Duodenal mucosa (tissue), 2 donors: ENCODE data around the gene ELP1.

Experiments
- H3K27ac ChIP-seq: one replicate; pipeline ENCODE4 v1.7.0; 2013; ENCODE audit warnings: low read depth, low read length
- H3K27me3 ChIP-seq, 2 donors: one replicate each; pipeline ENCODE4 v1.7.0; 2013; ENCODE audit warnings: low read length in 2 of 2, control low read depth in 1 of 2; ENCODE audit not compliant: insufficient read depth in 2 of 2, control insufficient read depth in 1 of 2
- H3K36me3 ChIP-seq, 2 donors: one replicate each; pipeline ENCODE4 v1.7.0; 2013; ENCODE audit warnings: low read length in 2 of 2, control low read depth in 1 of 2; ENCODE audit not compliant: insufficient read depth in 2 of 2, control insufficient read depth in 1 of 2
- H3K4me1 ChIP-seq, 2 donors: one replicate each; pipeline ENCODE4 v1.7.0; 2013; ENCODE audit warnings: low read length in 2 of 2, control low read depth in 1 of 2; ENCODE audit not compliant: insufficient read depth in 2 of 2, control insufficient read depth in 1 of 2
- H3K4me3 ChIP-seq, 2 donors: one replicate each; pipeline ENCODE4 v1.7.0; 2013; ENCODE audit warnings: low read length in 2 of 2, low read depth in 1 of 2
- H3K9ac ChIP-seq, 2 donors: one replicate each; pipeline ENCODE4 v1.7.0; 2013; ENCODE audit warnings: low read length in 2 of 2, low read depth in 1 of 2
- H3K9me3 ChIP-seq, 2 donors: one replicate each; pipeline ENCODE4 v1.7.0; 2013; ENCODE audit warnings: low read length in 2 of 2, control low read depth in 1 of 2; ENCODE audit not compliant: control insufficient read depth in 1 of 2

Gene ELP1

DNA sequence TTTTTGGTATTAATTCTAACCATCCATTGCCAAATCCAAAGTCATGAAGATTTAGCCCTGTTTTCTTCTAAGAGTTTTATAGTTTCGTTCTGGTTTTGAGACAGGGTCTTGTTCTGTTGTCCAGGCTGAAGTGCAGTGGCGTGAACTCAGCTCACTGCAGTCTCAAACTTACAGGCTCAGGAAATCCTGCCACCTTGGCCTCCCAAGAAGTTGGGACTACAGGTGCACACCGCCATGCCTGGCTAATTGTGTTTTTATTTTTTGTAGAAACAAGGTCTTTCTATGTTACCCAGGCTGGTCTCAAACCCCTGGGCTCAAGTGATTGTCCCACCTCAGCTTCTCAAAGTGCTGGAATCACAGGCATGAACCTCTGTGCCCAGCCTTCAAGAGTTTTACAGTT lies 50.8 kb downstream of the ELP1 start:
- peaks cover 19 to 25% of the 10 kb centered on the region in 2 donors for H3K36me3 ChIP-seq
- no peak overlapping the region for H3K27ac ChIP-seq
- no peak overlapping the region for H3K4me3 ChIP-seq
- H3K9me3 ChIP-seq, result no peaks in the 10 kb centered on the region
- H3K27me3 ChIP-seq, result no peaks in the 10 kb centered on the region
- peaks cover 4 to 6% of the 10 kb centered on the region in 2 donors for H3K4me1 ChIP-seq
- no peak overlapping the region for H3K9ac ChIP-seq

DNA sequence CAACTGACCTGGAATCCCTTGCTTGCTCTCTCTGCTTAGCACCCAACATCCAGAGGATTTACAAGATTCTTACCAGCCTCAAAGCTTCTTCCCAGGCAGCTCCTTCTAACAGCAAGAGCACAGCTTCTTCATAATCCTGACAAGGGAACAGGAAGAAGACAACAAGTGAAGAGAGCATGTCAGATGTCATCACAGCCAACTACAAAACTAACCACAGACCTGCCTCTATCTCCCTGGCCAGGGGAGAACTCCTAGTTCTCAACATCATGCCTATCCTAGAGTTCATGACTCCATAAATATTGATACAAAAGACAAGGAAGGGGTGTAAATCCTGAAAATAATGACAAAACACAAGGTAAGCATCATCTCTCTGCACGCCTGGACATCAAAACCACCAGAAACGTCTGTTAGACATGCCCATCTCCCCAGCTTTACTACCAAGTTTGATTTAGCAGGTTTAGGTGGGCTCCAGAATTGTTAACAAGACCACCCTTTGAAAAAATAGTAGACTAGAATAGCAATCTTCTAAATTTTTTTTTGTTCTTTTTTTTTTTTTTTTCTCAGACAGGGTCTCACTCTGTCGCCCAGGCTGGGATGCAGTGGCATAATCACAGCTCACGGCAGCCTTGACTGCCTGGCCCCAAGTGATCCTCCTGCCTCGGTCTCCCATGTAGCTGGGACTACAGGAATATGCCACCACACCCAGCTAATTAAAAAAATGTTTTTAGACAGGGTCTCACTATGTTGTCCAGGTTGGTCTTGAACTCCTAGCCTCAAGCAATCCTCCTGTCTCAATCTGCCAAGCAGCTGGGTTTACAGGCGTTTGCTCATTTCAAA lies 51.7 kb downstream of the ELP1 start:
- Histone ChIP-seq H3K27ac (no peak overlapping the region), H3K9ac (no peak overlapping the region), H3K9me3 (no peaks in the 10 kb centered on the region), H3K4me3 (no peak overlapping the region), H3K36me3 (peaks cover 15 to 33% of the 10 kb centered on the region in 2 donors), H3K27me3 (no peaks in the 10 kb centered on the region), H3K4me1 (peaks cover 4 to 6% of the 10 kb centered on the region in 2 donors)

DNA sequence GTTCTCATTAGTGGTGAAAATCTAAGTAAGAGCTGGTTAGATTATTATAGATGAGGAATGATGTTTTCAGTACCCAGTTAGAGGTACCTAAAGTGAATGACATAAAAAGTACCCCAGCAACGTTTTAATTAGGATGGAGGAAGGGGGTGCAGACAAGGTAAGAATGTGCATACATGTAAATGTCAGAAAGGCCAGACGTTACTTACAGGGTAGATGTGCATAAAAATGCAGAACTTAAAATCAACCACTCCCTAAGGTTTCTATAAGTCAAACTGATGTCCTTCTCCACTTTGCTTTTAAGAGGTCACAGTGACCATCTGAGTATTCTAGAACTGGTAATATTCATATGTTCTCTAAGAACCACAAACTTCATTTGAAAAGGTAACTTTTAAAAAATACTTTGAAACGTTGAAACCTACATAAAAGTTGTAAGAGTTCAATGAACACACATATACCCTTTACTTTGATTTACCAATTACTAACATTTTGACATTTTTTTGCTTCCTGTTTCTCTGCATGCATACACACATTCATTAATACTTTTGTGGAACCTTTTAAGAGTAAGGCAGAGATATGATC lies 53.1 kb downstream of the ELP1 start:
- no peak overlapping the region for H3K4me3 ChIP-seq

DNA sequence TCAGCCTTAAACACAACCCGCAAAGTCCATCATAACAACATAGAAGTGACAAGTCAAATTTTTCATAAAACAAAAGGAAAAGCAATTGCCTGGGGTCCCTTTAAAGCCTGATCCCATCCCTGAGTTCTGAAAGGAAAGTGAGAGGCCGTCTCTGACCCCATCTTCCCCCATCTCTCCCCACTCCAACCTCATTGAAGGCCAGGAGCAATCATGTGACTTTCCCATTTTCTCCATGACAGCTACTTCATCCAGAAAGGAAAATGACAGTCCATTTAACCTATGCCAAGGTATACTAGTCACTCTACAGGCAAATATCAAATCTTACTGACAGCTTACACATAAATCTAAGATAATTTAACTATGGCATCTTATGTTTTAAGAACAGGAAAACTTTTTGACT lies 56.4 kb downstream of the ELP1 start:
- H3K9ac ChIP-seq, result no peak overlapping the region
- no peak overlapping the region for H3K27ac ChIP-seq
- no peaks in the 10 kb centered on the region for H3K4me1 ChIP-seq
- no peak overlapping the region for H3K4me3 ChIP-seq
- H3K9me3 ChIP-seq, result no peaks in the 10 kb centered on the region
- no peaks in the 10 kb centered on the region for H3K27me3 ChIP-seq
- peaks cover 22 to 51% of the 10 kb centered on the region in 2 donors for H3K36me3 ChIP-seq

More for the DNA sequence above, 53.1 kb downstream of the ELP1 start:
- no peaks in the 10 kb centered on the region for H3K9me3 ChIP-seq
- H3K4me1 ChIP-seq, result peaks cover under 1% of the 10 kb centered on the region in 2 donors
- peaks cover 18 to 33% of the 10 kb centered on the region in 2 donors for H3K36me3 ChIP-seq
- H3K9ac ChIP-seq, result no peak overlapping the region
- no peak overlapping the region for H3K27ac ChIP-seq
- no peaks in the 10 kb centered on the region for H3K27me3 ChIP-seq

DNA sequence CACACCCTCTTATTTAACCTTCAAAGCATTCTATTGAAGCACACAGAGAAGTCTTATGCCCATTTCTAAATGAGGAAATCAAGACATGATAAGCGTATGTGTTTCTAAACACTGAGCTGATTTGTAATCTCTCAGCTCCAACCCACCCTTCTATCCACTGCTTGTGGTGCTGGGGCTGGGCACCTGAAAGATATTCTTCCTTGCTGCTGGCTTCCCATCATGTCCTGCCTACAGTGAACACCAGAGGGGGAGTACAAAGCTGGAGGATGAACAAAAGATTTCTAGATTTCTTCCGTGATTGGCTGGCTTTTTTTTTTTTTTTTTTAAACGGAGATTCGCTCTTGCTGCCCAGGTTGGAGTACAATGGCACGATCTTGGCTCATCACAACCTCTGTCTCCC lies 57.5 kb downstream of the ELP1 start:
- no peak overlapping the region for H3K9ac ChIP-seq
- H3K4me3 ChIP-seq, result no peak overlapping the region
- H3K27me3 ChIP-seq, result no peaks in the 10 kb centered on the region
- H3K9me3 ChIP-seq, result no peaks in the 10 kb centered on the region
- no peak overlapping the region for H3K27ac ChIP-seq
- H3K4me1 ChIP-seq, result no peaks in the 10 kb centered on the region
- peaks cover 26 to 52% of the 10 kb centered on the region in 2 donors for H3K36me3 ChIP-seq

DNA sequence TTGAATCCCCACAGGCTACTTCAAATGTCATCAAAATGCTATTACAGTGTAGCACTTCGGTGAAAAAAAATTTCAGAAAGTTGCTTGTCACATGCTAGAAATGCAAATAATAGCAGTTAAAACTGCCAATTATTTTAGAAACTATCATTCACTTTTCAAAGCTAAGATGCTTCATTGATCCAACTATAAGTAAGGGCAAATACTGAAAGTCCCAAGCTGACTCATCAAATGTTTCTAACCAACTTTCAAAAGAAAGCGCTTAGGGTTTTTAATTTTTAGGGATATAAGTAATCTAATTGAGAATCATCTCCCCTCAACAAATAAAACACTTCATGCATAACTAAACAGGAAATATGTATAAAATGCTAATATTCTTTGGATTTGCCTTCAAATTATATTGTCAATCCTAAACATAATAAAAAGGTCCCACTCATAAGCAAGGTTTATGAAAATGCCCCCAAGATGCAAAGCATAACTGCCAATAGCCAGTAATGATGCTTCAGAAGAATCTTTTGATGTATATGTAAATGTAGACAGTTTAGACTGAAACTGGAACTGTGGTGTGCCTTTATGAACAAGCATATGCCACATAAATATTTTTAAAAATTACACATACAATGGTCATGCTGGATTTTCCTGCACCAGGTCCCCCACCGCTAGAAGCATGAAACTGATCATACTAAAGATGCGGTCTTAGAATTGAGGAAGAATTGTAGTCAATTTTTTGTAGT lies 59.7 kb downstream of the ELP1 start:
- no peaks in the 10 kb centered on the region for H3K4me1 ChIP-seq
- H3K27me3 ChIP-seq, result no peaks in the 10 kb centered on the region
- no peaks in the 10 kb centered on the region for H3K9me3 ChIP-seq
- H3K4me3 ChIP-seq, result no peak overlapping the region
- no peak overlapping the region for H3K9ac ChIP-seq
- peaks cover 23 to 56% of the 10 kb centered on the region in 2 donors for H3K36me3 ChIP-seq
- no peak overlapping the region for H3K27ac ChIP-seq

DNA sequence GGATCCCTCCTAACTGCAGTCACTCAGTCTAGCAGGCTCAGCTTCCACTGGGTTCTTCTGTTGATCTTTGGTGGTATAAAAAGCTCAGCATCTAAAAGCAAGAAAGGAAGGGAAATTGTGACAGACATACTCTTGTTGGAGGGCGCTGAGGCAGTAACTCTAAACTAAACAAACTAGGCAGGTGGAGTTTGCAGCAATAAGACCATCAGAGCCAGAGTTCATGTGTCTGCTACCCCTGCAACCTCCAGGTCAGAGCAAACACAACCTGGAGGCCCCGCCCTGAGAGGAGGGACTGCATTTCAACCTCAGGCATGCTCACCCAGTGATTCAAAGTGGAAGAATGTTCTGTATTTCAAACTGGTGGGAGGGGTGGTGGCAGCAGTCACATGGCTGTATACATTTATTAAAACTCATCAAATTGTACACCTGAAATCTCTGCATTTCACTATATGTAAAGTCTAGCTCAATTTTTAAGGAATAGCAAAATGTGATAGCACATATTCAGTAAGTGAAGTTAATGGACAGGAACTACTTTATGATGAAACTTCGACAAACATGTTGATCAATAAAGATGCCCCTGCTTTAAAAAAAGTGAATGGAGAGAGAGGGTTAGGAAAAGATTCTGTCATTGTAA lies 64.7 kb downstream of the ELP1 start:
- Histone ChIP-seq H3K27me3 (no peaks in the 10 kb centered on the region), H3K9me3 (no peaks in the 10 kb centered on the region), H3K4me3 (no peak overlapping the region), H3K36me3 (peaks cover 17 to 36% of the 10 kb centered on the region in 2 donors), H3K27ac (no peak overlapping the region), H3K4me1 (no peaks in the 10 kb centered on the region), H3K9ac (no peak overlapping the region)

DNA sequence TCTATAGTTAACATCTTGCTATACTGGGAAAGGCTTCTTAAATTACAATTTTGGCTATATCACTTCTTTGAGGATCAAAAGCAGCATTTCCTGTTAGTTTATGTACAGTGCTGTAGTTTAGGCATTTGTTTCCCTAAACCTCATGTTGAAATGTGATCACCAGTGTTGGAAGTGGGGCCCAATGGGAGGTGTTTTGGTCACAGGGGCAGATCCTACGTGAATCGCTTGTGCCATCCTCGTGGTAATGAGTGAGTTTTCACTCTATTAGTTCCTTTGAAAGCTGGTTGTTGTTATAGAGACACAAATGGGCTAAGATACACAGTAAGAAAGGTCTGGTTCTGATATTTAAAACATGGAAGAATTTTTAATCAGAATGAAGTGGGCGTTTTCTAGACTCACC lies 66.1 kb downstream of the ELP1 start:
- H3K4me3 ChIP-seq, result no peak overlapping the region
- no peaks in the 10 kb centered on the region for H3K27me3 ChIP-seq
- H3K27ac ChIP-seq, result no peak overlapping the region
- H3K4me1 ChIP-seq, result no peaks in the 10 kb centered on the region
- no peak overlapping the region for H3K9ac ChIP-seq
- H3K36me3 ChIP-seq, result peaks cover 17 to 24% of the 10 kb centered on the region in 2 donors
- H3K9me3 ChIP-seq, result no peaks in the 10 kb centered on the region

DNA sequence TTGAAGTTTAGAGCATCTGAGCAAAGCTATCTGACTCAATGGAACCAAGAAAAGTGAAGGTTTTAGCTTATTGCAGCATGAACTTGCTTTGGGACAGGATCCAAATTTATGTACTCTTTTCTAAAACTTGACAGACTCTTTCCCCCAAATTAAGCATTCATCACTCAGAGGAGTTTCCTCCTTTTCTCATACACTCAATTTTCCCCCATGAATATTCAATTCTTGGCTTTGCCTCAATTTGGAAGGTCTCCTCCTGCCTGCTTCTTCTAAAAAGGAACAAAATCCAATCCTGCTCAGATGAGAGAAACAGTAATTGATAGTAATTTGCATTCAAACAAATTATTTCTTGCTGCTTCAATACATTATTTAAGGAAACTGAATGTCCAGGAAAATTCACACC lies 66.8 kb downstream of the ELP1 start:
- Histone ChIP-seq H3K36me3 (peaks cover 16 to 22% of the 10 kb centered on the region in 2 donors), H3K27ac (no peak overlapping the region), H3K4me3 (no peak overlapping the region), H3K4me1 (no peaks in the 10 kb centered on the region), H3K9me3 (no peaks in the 10 kb centered on the region), H3K27me3 (no peaks in the 10 kb centered on the region), H3K9ac (no peak overlapping the region)

DNA sequence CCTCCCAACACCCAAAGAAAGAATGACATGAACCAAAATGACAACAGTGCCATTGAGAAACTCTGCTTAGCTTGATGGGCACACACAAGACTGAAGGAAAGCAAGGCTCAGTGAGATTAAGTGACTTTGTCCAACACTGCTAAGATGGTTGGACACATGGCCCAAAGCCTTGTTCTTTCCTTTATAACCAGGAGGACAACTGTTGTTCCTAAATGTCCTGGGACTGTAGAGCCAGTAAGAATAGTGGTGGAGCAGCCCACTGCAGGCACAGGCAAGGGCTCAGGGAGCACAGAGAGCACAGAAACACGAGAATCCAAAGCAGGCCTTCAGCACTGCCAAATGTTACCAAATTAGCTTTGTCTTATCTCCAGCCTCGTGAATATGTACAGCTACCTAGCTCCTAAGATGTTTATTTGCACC lies 67.9 kb downstream of the ELP1 start:
- peaks cover 12 to 13% of the 10 kb centered on the region in 2 donors for H3K36me3 ChIP-seq
- no peaks in the 10 kb centered on the region for H3K27me3 ChIP-seq
- no peaks in the 10 kb centered on the region for H3K9me3 ChIP-seq
- no peak overlapping the region for H3K4me3 ChIP-seq
- no peak overlapping the region for H3K9ac ChIP-seq
- no peak overlapping the region for H3K27ac ChIP-seq
- no peaks in the 10 kb centered on the region for H3K4me1 ChIP-seq
